OCI-LY1 (cell line): ENCODE measurements around the gene FNTB.

Experiments
- H2AFZ ChIP-seq: fragments of 200-600 bp; sonication (generic), shearing (Covaris generic); 2 replicates; pipeline ENCODE4 v1.6.0; 2014; ENCODE audit warnings: antibody characterized with exemption, mild to moderate bottlenecking, low read length
- H3F3A ChIP-seq: fragments of 200-600 bp; sonication (generic), shearing (Covaris generic); 2 replicates; pipeline ENCODE4 v1.6.0; 2014; ENCODE audit warnings: mild to moderate bottlenecking, antibody characterized with exemption, low read length, moderate library complexity; ENCODE audit not compliant: insufficient read depth
- H3K27ac ChIP-seq: fragments of 200-600 bp; sonication (generic); 2 replicates; pipeline ENCODE4 v1.5.1; 2014; ENCODE audit warnings: low read length, mixed run types, mild to moderate bottlenecking, low read depth; ENCODE audit not compliant: poor library complexity, severe bottlenecking
- H3K27me3 ChIP-seq: fragments of 200-600 bp; sonication (generic); 2 replicates; pipeline ENCODE4 v1.6.0; 2014; ENCODE audit warnings: antibody characterized with exemption, mild to moderate bottlenecking, low read length, moderate library complexity; ENCODE audit not compliant: insufficient read depth
- H3K36me3 ChIP-seq: fragments of 200-600 bp; sonication (generic); 2 replicates; pipeline ENCODE4 v1.6.1; 2014; ENCODE audit warnings: mild to moderate bottlenecking, antibody characterized with exemption, low read length, moderate library complexity, mixed read lengths; ENCODE audit not compliant: insufficient read depth
- H3K4me1 ChIP-seq: fragments of 200-600 bp; sonication (generic); 2 replicates; pipeline ENCODE4 v1.5.1; 2014; ENCODE audit warnings: mild to moderate bottlenecking, low read length, moderate library complexity; ENCODE audit not compliant: insufficient read depth, severe bottlenecking
- H3K4me2 ChIP-seq: fragments of 200-600 bp; sonication (generic), shearing (Covaris generic); 2 replicates; pipeline ENCODE4 v1.6.1; 2014; ENCODE audit warnings: low read length
- H3K4me3 ChIP-seq: fragments of 200-600 bp; sonication (generic); 2 replicates; pipeline ENCODE4 v1.5.1; 2014; ENCODE audit warnings: low read length, low read depth, mild to moderate bottlenecking, mixed read lengths; ENCODE audit not compliant: poor library complexity, severe bottlenecking
- H3K79me2 ChIP-seq: fragments of 200-600 bp; shearing (Covaris generic); 2 replicates; pipeline ENCODE4 v1.6.1; 2016; ENCODE audit warnings: mixed run types, low read length, mixed read lengths; ENCODE audit not compliant: insufficient read depth
- H3K9ac ChIP-seq: fragments of 200-600 bp; sonication (generic), shearing (Covaris generic); 2 replicates; pipeline ENCODE4 v1.6.1; 2014; ENCODE audit warnings: mild to moderate bottlenecking, low read length, mixed read lengths
- H3K9me2 ChIP-seq: fragments of 200-600 bp; sonication (generic), shearing (Covaris generic); 2 replicates; pipeline ENCODE4 v1.6.1; 2014; ENCODE audit warnings: low read depth, mild to moderate bottlenecking, low read length, mixed read lengths
- H3K9me3 ChIP-seq: fragments of 200-600 bp; shearing (Covaris generic); 2 replicates; pipeline ENCODE4 v1.6.1; 2014; ENCODE audit warnings: low read length, mixed read lengths
- H4K20me1 ChIP-seq: fragments of 200-600 bp; sonication (generic), shearing (Covaris generic); 2 replicates; pipeline ENCODE4 v1.6.0; 2016; ENCODE audit warnings: mild to moderate bottlenecking, low read length; ENCODE audit not compliant: insufficient read depth
- CTCF ChIP-seq: fragments of 200-600 bp; sonication (generic), shearing (Covaris generic); IDR thresholded peaks from 2 replicates; pipeline ENCODE4 v1.5.1; 2017; ENCODE audit warnings: mild to moderate bottlenecking, antibody characterized with exemption, low read length, moderate library complexity, mixed read lengths
- EZH2 ChIP-seq: fragments of 200-600 bp; sonication (generic), shearing (Covaris generic); IDR thresholded peaks from 2 replicates; pipeline ENCODE4 v1.8.0; 2017; ENCODE audit warnings: borderline replicate concordance, mixed run types, mild to moderate bottlenecking, antibody characterized with exemption, low read length, moderate library complexity, mixed read lengths

The FNTB gene

GRCh38 chr14:65073605-65074201 lies 87.0 kb downstream of the FNTB start:
- Histone ChIP-seq H3K4me1 (peaks cover 29% of the 10 kb centered on the region), H2AFZ (no peak overlapping the region), H3K79me2 (no peaks in the 10 kb centered on the region), H3K27me3 (no peaks in the 10 kb centered on the region), H3K27ac (peak overlapping the region; percentile 19), H3K9me2 (no peaks in the 10 kb centered on the region), H3K9me3 (no peaks in the 10 kb centered on the region), H3K4me3 (no peak overlapping the region), H3K36me3 (peaks cover 46% of the 10 kb centered on the region), H4K20me1 (no peaks in the 10 kb centered on the region), H3K4me2 (no peak overlapping the region), H3F3A (no peaks in the 10 kb centered on the region), H3K9ac (no peak overlapping the region)
- TF ChIP-seq EZH2 (no peak), CTCF (no peak)

- Histone ChIP-seq H3K4me1 (peaks cover 29% of the 10 kb centered on the region), H3K79me2 (no peaks in the 10 kb centered on the region), H3K4me3 (no peak overlapping the region), H2AFZ (no peak overlapping the region), H3F3A (no peaks in the 10 kb centered on the region), H3K27me3 (no peaks in the 10 kb centered on the region), H3K9ac (no peak overlapping the region), H3K4me2 (no peak overlapping the region), H3K9me2 (no peaks in the 10 kb centered on the region), H3K36me3 (peaks cover 50% of the 10 kb centered on the region), H3K9me3 (no peaks in the 10 kb centered on the region), H3K27ac (no peak overlapping the region), H4K20me1 (no peaks in the 10 kb centered on the region)
- no peak for TF ChIP-seq CTCF
- TF ChIP-seq EZH2, result no peak
Observed at GRCh38 chr14:65074449-65075150, 87.9 kb downstream of the FNTB start.

- Histone ChIP-seq H3K27ac (no peak overlapping the region), H3K4me1 (peaks cover 20% of the 10 kb centered on the region), H3F3A (no peaks in the 10 kb centered on the region), H3K36me3 (peaks cover 57% of the 10 kb centered on the region), H3K9ac (no peak overlapping the region), H3K27me3 (no peaks in the 10 kb centered on the region), H4K20me1 (no peaks in the 10 kb centered on the region), H3K4me2 (no peak overlapping the region), H3K4me3 (no peak overlapping the region), H3K79me2 (no peaks in the 10 kb centered on the region), H3K9me2 (no peaks in the 10 kb centered on the region), H2AFZ (no peak overlapping the region), H3K9me3 (no peaks in the 10 kb centered on the region)
- TF ChIP-seq CTCF, result no peak
- no peak for TF ChIP-seq EZH2
Observed at GRCh38 chr14:65075628-65076325, 89.1 kb downstream of the FNTB start.
